ENCODE measurements around the gene SLAMF1. TPM values are rescaled to one million over a fixed set of nuclear protein-coding genes. Genes with fewer than 3 reads are reported as not detected.

The SLAMF1 gene, protein sequence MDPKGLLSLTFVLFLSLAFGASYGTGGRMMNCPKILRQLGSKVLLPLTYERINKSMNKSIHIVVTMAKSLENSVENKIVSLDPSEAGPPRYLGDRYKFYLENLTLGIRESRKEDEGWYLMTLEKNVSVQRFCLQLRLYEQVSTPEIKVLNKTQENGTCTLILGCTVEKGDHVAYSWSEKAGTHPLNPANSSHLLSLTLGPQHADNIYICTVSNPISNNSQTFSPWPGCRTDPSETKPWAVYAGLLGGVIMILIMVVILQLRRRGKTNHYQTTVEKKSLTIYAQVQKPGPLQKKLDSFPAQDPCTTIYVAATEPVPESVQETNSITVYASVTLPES
- not detected for total RNA-seq

DNA sequence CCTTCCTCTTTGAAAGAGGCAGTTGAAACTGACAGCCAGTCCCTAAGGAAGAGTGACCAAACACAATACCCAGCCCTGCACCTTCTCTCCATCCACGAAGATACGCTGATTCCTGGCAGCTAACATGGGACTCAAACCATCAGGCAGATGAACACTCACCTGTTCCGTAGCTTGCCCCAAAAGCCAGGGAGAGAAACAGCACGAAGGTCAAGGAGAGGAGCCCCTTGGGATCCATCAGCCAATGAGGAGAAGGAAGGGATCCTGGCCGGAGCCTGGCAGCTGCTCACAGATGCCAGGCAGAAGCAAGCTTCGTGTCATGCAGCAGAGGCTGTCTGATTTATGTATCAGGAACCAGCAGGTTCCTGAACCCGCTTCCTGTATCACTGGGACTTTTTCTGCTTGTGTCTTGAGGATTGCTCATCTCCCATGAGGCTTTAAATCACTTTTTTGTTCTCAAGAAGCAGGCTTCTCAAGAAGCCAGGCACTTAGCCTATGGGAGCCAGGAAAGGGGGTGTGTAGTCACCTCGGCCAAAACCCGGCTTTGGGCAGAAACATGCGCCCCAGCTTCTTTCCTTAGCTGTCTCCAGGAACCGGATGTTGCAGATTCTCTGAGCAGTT, at the start of gene SLAMF1:
TSS of gene SLAMF1 (minus strand) at position 334 of the 618 bp plus-strand sequence. CDS start at position 235, 99 bp downstream.

DNA sequence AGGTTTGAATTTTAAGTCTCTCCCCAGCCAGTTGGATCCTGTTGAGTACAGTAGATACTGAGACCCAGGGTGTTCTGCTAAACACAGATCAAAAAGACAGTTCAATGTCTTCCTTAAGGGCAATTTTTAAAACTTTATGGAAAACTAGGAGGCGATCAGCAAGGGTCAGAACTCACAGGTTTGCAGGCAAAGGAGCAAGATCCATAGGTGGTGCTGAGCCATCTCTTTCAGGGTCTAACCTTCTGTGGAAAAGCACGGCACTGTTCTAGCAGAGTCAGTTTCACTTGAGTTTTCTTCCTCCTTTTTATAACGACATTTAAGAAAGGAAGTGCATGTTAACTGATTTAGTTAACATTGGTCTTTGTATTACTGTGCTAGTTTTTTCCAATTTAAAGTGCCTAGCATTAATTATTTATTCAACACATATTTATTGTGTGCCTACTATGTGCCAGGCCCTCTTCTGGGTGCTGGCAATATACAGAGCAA, 67.6 kb downstream of the SLAMF1 start, which contains the start of gene CD84:
TSS of gene CD84 (minus strand) at position 281 of the 486 bp plus-strand sequence. CDS start at position 222, 59 bp downstream.

Other genes starting within 250 kb of the SLAMF1 start
- gene VANGL2, start 246.5 kb downstream of the SLAMF1 start, total RNA-seq, result 15.2 TPM
- not detected for gene SLAMF6, start 123.8 kb downstream of the SLAMF1 start, total RNA-seq
- 2.2 TPM for gene CD84, start 67.5 kb downstream of the SLAMF1 start, total RNA-seq
- gene CD48, start 64.8 kb upstream of the SLAMF1 start, total RNA-seq, result 2.6 TPM
- gene SLAMF7, start 92.2 kb upstream of the SLAMF1 start, total RNA-seq, result 0.22 TPM
- 0.71 TPM for gene LY9, start 149.1 kb upstream of the SLAMF1 start, total RNA-seq
- gene CD244, start 215.8 kb upstream of the SLAMF1 start, total RNA-seq, result 0.16 TPM
- gene ITLN1, start 238.1 kb upstream of the SLAMF1 start, total RNA-seq, result not detected